ENCODE measurements around the gene SAMM50.

Gene SAMM50

DNA sequence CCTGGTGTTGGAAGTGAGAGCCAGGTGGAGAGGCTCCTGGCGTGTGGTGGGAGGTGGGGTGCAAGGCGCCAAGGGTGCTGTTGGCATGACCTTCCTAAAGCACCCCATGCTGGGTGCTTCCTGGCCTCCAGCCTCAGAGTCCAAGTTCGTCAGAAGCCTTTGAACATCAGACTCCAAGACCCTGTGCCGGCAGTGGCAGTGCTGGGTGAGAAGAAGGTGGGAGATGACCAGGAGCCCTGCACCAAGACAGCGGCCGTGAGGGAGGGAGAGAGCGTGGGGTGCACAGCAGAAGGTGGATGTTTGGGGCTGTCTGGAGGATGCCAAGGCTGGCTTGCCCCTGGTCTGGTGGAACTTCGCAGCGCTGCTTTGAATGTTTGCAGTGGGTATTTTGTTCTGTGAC lies 39.2 kb downstream of the SAMM50 start:
- no peaks in the 10 kb centered on the region for H3K27me3 ChIP-seq (replicated peaks)
- DNase-seq = no peak
- in situ Hi-C loops (cut with HindIII; ENCODE audit: low pct_ligation_motif_present, low sequenced_read_pairs) = loop anchor here (25.0 kb wide), 1 partner anchor 93 kb away; no protein-coding TSS in a partner anchor
- H3K36me3 ChIP-seq (replicated peaks) = peaks cover 53% of the 10 kb centered on the region
- no peak overlapping the region for H3K27ac ChIP-seq
- TF ChIP-seq, protein P1, sequence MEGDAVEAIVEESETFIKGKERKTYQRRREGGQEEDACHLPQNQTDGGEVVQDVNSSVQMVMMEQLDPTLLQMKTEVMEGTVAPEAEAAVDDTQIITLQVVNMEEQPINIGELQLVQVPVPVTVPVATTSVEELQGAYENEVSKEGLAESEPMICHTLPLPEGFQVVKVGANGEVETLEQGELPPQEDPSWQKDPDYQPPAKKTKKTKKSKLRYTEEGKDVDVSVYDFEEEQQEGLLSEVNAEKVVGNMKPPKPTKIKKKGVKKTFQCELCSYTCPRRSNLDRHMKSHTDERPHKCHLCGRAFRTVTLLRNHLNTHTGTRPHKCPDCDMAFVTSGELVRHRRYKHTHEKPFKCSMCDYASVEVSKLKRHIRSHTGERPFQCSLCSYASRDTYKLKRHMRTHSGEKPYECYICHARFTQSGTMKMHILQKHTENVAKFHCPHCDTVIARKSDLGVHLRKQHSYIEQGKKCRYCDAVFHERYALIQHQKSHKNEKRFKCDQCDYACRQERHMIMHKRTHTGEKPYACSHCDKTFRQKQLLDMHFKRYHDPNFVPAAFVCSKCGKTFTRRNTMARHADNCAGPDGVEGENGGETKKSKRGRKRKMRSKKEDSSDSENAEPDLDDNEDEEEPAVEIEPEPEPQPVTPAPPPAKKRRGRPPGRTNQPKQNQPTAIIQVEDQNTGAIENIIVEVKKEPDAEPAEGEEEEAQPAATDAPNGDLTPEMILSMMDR (IDR thresholded peaks at IDR 0.05; ENCODE audit: low read depth, low read length, missing control alignments) = no peak
- no peak overlapping the region for H3K4me3 ChIP-seq (ENCODE audit: low read depth, low read length)

DNA sequence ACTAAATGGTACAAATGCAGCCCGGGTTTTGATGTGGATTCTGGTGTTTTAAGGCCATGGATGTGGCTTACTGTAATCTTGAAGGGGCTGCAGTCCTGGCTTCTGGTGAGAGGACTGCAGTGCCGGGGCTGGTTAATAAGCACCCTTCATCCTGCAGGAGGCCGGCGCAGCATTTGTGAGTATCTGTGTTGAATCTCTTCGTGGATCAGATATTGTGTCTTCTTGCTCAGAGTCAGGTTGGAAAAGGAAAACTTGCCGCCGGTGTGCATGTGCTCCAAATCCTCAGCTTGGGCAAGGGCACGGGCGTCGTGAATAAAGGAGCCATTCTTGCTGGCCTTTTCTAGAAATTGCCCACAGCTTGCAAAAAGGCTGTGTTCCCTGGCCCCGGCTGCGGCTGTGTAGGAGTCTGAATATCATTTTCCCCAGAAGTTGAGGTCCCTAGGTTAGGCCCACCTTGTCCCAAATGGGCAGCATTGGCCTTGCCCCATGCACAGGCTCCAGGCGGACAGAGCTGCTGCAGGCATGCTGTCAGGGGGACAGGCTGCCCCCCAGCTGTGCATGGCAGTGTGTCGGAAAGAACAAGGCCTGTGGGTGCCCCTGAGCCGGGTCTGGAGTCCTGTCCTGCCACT lies 39.9 kb downstream of the SAMM50 start:
- TF ChIP-seq, protein P1 (IDR thresholded peaks at IDR 0.05; ENCODE audit: low read depth, low read length, missing control alignments) = no peak
- no peak for DNase-seq
- no peak overlapping the region for H3K4me3 ChIP-seq (ENCODE audit: low read depth, low read length)
- H3K36me3 ChIP-seq (replicated peaks) = peaks cover 46% of the 10 kb centered on the region
- in situ Hi-C loops (cut with HindIII; ENCODE audit: low pct_ligation_motif_present, low sequenced_read_pairs) = loop anchor here (25.0 kb wide), 1 partner anchor 92 kb away; no protein-coding TSS in a partner anchor
- no peak overlapping the region for H3K27ac ChIP-seq
- H3K27me3 ChIP-seq (replicated peaks) = no peaks in the 10 kb centered on the region

DNA sequence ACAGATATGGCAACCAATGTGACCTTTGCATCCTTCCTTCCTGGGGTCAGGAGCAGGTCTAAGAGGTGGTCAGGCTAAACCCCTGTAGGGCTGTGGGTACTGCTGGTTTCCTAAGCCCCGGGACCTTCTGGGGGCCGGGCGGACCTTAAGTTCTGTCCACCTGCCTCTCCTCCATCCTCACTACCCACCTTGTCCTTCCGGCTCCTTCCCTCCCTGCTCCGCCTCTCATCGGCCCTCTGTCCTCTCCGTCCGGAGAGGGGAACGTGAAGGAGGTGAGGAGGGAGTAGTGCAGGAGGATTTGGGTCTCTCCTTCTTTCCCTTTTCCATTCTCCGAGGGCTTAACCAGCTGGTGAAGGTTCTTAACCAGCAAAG lies 40.5 kb downstream of the SAMM50 start:
- in situ Hi-C loops (cut with HindIII; ENCODE audit: low pct_ligation_motif_present, low sequenced_read_pairs) = loop anchor here (25.0 kb wide), 1 partner anchor 92 kb away; no protein-coding TSS in a partner anchor
- Histone ChIP-seq H3K27me3 (replicated peaks) (no peaks in the 10 kb centered on the region), H3K27ac (no peak overlapping the region), H3K4me3 (ENCODE audit: low read depth, low read length) (no peak overlapping the region), H3K36me3 (replicated peaks) (peaks cover 43% of the 10 kb centered on the region)
- DNase-seq = no peak
- TF ChIP-seq, protein P1 (IDR thresholded peaks at IDR 0.05; ENCODE audit: low read depth, low read length, missing control alignments) = no peak

DNA sequence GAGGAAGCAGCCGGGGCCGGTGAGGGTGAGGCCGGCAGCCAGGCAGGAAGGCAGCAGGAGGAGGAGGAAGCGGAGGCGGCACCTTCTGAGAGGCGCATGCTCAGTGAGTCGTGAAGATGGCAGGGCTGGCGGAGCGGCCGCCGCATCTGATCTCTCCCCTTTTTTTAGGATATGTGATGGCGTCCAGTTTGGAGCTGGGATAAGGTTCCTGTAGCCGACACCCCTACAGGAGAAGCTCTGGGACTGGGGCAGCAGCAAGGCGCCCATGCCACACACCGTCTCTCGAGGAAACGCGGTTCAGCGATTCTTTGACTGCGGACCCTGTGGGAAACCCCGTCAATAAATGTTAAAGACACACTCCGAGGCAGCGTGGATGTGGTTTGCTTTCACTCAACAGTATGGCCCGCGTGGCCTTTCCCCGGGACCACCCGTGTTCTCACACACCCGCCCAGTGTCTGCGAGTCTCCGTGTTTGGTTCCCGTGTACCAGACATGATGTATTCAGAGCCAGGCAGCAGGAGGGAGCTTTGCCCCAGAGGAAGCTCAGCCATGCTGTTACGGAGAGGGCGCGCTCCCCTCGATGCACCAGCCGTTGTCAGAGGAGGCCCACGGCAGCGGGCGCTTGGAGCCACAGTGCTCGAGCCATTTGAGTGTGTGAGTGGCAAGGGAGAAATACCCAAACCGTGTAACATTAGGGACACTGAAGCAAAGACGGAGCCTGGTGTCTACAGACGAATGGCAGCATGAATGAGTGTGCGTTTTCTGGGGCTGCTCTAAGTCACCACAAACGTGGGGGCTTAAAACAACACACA lies 41.1 kb downstream of the SAMM50 start:
- in situ Hi-C loops (cut with HindIII; ENCODE audit: low pct_ligation_motif_present, low sequenced_read_pairs) = loop anchor here (25.0 kb wide), 1 partner anchor 91 kb away; no protein-coding TSS in a partner anchor
- DNase-seq = no peak
- Histone ChIP-seq H3K36me3 (replicated peaks) (peaks cover 41% of the 10 kb centered on the region), H3K27me3 (replicated peaks) (no peaks in the 10 kb centered on the region), H3K4me3 (ENCODE audit: low read depth, low read length) (no peak overlapping the region), H3K27ac (no peak overlapping the region)
- TF ChIP-seq, protein P1 (IDR thresholded peaks at IDR 0.05; ENCODE audit: low read depth, low read length, missing control alignments) = no peak

DNA sequence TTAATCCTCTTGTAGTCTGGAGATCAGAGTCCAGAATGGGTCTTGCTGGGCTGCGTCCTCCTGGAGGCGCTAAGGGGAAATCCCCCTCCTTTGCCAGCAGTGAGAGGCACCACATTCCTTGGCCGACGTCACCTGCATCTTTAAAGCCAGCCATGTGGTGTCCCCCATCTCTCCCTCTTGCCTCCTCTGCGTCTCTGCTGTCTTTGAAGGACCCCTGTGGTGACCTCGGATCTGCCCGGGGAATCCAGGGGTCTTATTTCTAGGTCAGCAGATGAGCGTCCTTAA lies 41.7 kb downstream of the SAMM50 start:
- H3K27me3 ChIP-seq (replicated peaks) = no peaks in the 10 kb centered on the region
- TF ChIP-seq, protein P1 (IDR thresholded peaks at IDR 0.05; ENCODE audit: low read depth, low read length, missing control alignments) = no peak
- H3K4me3 ChIP-seq (ENCODE audit: low read depth, low read length) = no peak overlapping the region
- DNase-seq = no peak
- H3K27ac ChIP-seq = no peak overlapping the region
- peaks cover 36% of the 10 kb centered on the region for H3K36me3 ChIP-seq (replicated peaks)
- in situ Hi-C loops (cut with HindIII; ENCODE audit: low pct_ligation_motif_present, low sequenced_read_pairs) = loop anchor here (25.0 kb wide), 1 partner anchor 90 kb away; no protein-coding TSS in a partner anchor

Measured in brain microvascular endothelial cell (primary cell).